Endodermal cell (in vitro differentiated cells): Measurements from ENCODE around the gene HEXA. TPM values are rescaled to one million over a fixed set of nuclear protein-coding genes. Genes with fewer than 3 reads are reported as not detected.

ENCODE experiments used
- DNase-seq: peaks from one replicate; pipeline ENCODE4 v3.0.0-alpha.2; 2017
- H3K27ac ChIP-seq: 2 replicates; pipeline ENCODE4 v1.5.1; 2013; ENCODE audit warnings: mild to moderate bottlenecking, low read depth, low read length, moderate library complexity
- H3K27me3 ChIP-seq: 2 replicates; pipeline ENCODE4 v1.6.1; 2013; ENCODE audit warnings: mild to moderate bottlenecking, low read length, moderate library complexity; ENCODE audit not compliant: insufficient read depth, control insufficient read depth, poor library complexity, severe bottlenecking
- H3K36me3 ChIP-seq: 2 replicates; pipeline ENCODE4 v1.7.0; 2013; ENCODE audit warnings: mild to moderate bottlenecking, low read length, moderate library complexity; ENCODE audit not compliant: control insufficient read depth, insufficient read depth
- H3K4me1 ChIP-seq: one replicate; pipeline ENCODE4 v1.7.0; 2013; ENCODE audit warnings: low read length; ENCODE audit not compliant: control insufficient read depth, insufficient read depth
- H3K4me3 ChIP-seq: 2 replicates; pipeline ENCODE4 v1.5.1; 2013; ENCODE audit warnings: mild to moderate bottlenecking, low read length, moderate library complexity
- H3K9ac ChIP-seq: 2 replicates; pipeline ENCODE4 v1.6.1; 2013; ENCODE audit warnings: mild to moderate bottlenecking, low read length, moderate library complexity; ENCODE audit not compliant: poor library complexity, severe bottlenecking; ENCODE audit errors: extremely low read depth
- H3K9me3 ChIP-seq: 2 replicates; pipeline ENCODE4 v1.6.1; 2013; ENCODE audit warnings: mild to moderate bottlenecking, low read length, moderate library complexity; ENCODE audit not compliant: control insufficient read depth
- H3K27ac Mint-ChIP-seq: 2 replicates; pipeline ENCODE4 v1.8.0; 2020; ENCODE audit warnings: mixed read lengths
- H3K27me3 Mint-ChIP-seq: 2 replicates; pipeline ENCODE4 v1.8.0; 2021; ENCODE audit warnings: mild to moderate bottlenecking, mixed read lengths; ENCODE audit not compliant: insufficient read depth
- H3K36me3 Mint-ChIP-seq: 2 replicates; pipeline ENCODE4 v1.8.0; 2020; ENCODE audit warnings: low read depth, mixed read lengths
- H3K4me1 Mint-ChIP-seq: 2 replicates; pipeline ENCODE4 v1.8.0; 2020; ENCODE audit warnings: mixed read lengths
- H3K4me3 Mint-ChIP-seq: 2 replicates; pipeline ENCODE4 v1.8.0; 2020; ENCODE audit warnings: mild to moderate bottlenecking, moderate library complexity, mixed read lengths
- H3K9me3 Mint-ChIP-seq: 2 replicates; pipeline ENCODE4 v1.8.0; 2020; ENCODE audit warnings: mild to moderate bottlenecking, mixed read lengths
- CTCF ChIP-seq: fragments of 200-600 bp; sonication (generic); conservative IDR thresholded peaks from 2 replicates; pipeline ENCODE4 v1.5.0; 2021; ENCODE audit warnings: antibody characterized with exemption, mild to moderate bottlenecking
- WGBS, 2 experiments: methylation state at CpG; one replicate each; pipeline versions ENCODE4 v1.1.5 to v1.1.7; 2013; ENCODE audit warnings: missing lambda C conversion rate in 2 of 2, mixed read lengths in 1 of 2; ENCODE audit not compliant: insufficient coverage in 1 of 2, insufficient read length in 1 of 2; 5-methylcytosine and 5-hydroxymethylcytosine counted together
- total RNA-seq, 2 donors: library from RNA; stranded (reverse); fragmentation: NEBNext Ultra II Directional in 1 of 2; extraction: Animal tissue kit (Norgen Biotek cat#: 25700) in 1 of 2; gene quantifications; 2 replicates in 1 of 2; 3 replicates in 1 of 2; pipeline ENCODE4 v1.2.1, GENCODE V29; 2021

The HEXA gene
- total RNA-seq, 2 donors from 2014 or later: 102 to 104 TPM

GRCh38 chr15:72345280-72345679 is 30.5 kb downstream of the HEXA start:
- H3K9ac ChIP-seq: no peak overlapping the region
- H3K9me3 ChIP-seq: no peaks in the 10 kb centered on the region
- 92 to 97% methylated on average over 5 of the region's 7 CpGs for WGBS, 2 experiments
- Mint-ChIP-seq H3K36me3 (peaks cover 41% of the 10 kb centered on the region), H3K4me3 (no peak overlapping the region), H3K4me1 (peaks cover 4% of the 10 kb centered on the region), H3K27me3 (no peaks in the 10 kb centered on the region), H3K9me3 (no peaks in the 10 kb centered on the region), H3K27ac (no peak overlapping the region)
- H3K27ac ChIP-seq: no peak overlapping the region
- H3K4me3 ChIP-seq: no peak overlapping the region
- H3K36me3 ChIP-seq: peaks cover 65% of the 10 kb centered on the region
- DNase-seq: no peak
- no peaks in the 10 kb centered on the region for H3K4me1 ChIP-seq
- no peak for TF ChIP-seq CTCF
- H3K27me3 ChIP-seq: no peaks in the 10 kb centered on the region

GRCh38 chr15:72344602-72345001 is 31.2 kb downstream of the HEXA start:
- H3K4me1 ChIP-seq: no peaks in the 10 kb centered on the region
- peaks cover 4% of the 10 kb centered on the region for H3K4me1 Mint-ChIP-seq
- DNase-seq: no peak
- no peak overlapping the region for H3K27ac Mint-ChIP-seq
- no peak overlapping the region for H3K4me3 ChIP-seq
- H3K27me3 ChIP-seq: no peaks in the 10 kb centered on the region
- no peaks in the 10 kb centered on the region for H3K27me3 Mint-ChIP-seq
- no peak overlapping the region for H3K4me3 Mint-ChIP-seq
- H3K9ac ChIP-seq: no peak overlapping the region
- peaks cover 47% of the 10 kb centered on the region for H3K36me3 Mint-ChIP-seq
- no peaks in the 10 kb centered on the region for H3K9me3 Mint-ChIP-seq
- 95 to 100% methylated on average over 1 of the region's 1 CpG for WGBS, 2 experiments
- H3K27ac ChIP-seq: no peak overlapping the region
- H3K36me3 ChIP-seq: peaks cover 61% of the 10 kb centered on the region
- H3K9me3 ChIP-seq: no peaks in the 10 kb centered on the region
- TF ChIP-seq CTCF: no peak

GRCh38 chr15:72342385-72342784 is 33.4 kb downstream of the HEXA start:
- peak overlapping the region; percentile 58 for H3K27ac Mint-ChIP-seq
- WGBS, 2 experiments: 60 to 67% methylated on average over 4 to 11 of the region's 11 CpGs
- no peak overlapping the region for H3K9ac ChIP-seq

More at GRCh38 chr15:72342385-72342784, 33.4 kb downstream of the HEXA start:
- H3K9me3 ChIP-seq: no peaks in the 10 kb centered on the region
- no peak overlapping the region for H3K27ac ChIP-seq
- Mint-ChIP-seq H3K36me3 (peaks cover 36% of the 10 kb centered on the region), H3K4me1 (peaks cover 4% of the 10 kb centered on the region), H3K4me3 (no peak overlapping the region), H3K9me3 (no peaks in the 10 kb centered on the region), H3K27me3 (no peaks in the 10 kb centered on the region)
- no peaks in the 10 kb centered on the region for H3K27me3 ChIP-seq
- peaks cover 45% of the 10 kb centered on the region for H3K36me3 ChIP-seq
- H3K4me3 ChIP-seq: no peak overlapping the region
- TF ChIP-seq CTCF: peak; percentile 77
- DNase-seq: peak; percentile 91
- H3K4me1 ChIP-seq: no peaks in the 10 kb centered on the region
